Kidney epithelial cell (primary cell): ENCODE data around the gene ORM2. TPM values are rescaled to one million over a fixed set of nuclear protein-coding genes. Genes with fewer than 3 reads are reported as not detected.

Experiments used
- DNase-seq: peaks from one replicate; pipeline ENCODE4 v3.0.0-alpha.2; 2010; ENCODE audit warnings: low read depth
- H3K27me3 ChIP-seq: 2 replicates; pipeline ENCODE4 v1.6.0; 2011; ENCODE audit warnings: low read length; ENCODE audit not compliant: control insufficient read depth, insufficient read depth
- H3K36me3 ChIP-seq: 2 replicates; pipeline ENCODE4 v1.5.1; 2011; ENCODE audit warnings: low read length; ENCODE audit not compliant: control insufficient read depth, insufficient read depth
- H3K4me3 ChIP-seq: 2 replicates; pipeline ENCODE4 v1.5.1; 2011; ENCODE audit warnings: low read depth, mild to moderate bottlenecking, control low read depth, low read length
- CTCF ChIP-seq: IDR thresholded peaks from 2 replicates; pipeline ENCODE4 v1.5.1; 2011; ENCODE audit warnings: mild to moderate bottlenecking, moderate library complexity, low read length, control low read depth, inconsistent platforms; ENCODE audit not compliant: insufficient read depth, poor library complexity, severe bottlenecking
- total RNA-seq: library from RNA; depleted of rRNA; stranded (reverse); fragments of >200 nt; gene quantifications from 2 replicates; pipeline ENCODE4 v1.2.3, GENCODE V29; 2015

Gene ORM2
- total RNA-seq, 1 donor from 2014 or later = not detected

- DNase-seq = no peak
- no peaks in the 10 kb centered on the region for H3K27me3 ChIP-seq
Measured at GRCh38 chr9:114283551-114284111, 46.0 kb upstream of the ORM2 start.

GRCh38 chr9:114284316-114285060, 45.2 kb upstream of the ORM2 start:
- H3K27me3 ChIP-seq = no peaks in the 10 kb centered on the region
- DNase-seq = no peak
- H3K36me3 ChIP-seq = peaks cover 1% of the 10 kb centered on the region
- H3K4me3 ChIP-seq = no peak overlapping the region
- no peak for TF ChIP-seq CTCF

More at GRCh38 chr9:114283551-114284111, 46.0 kb upstream of the ORM2 start:
- Histone ChIP-seq H3K36me3 (peaks cover 1% of the 10 kb centered on the region), H3K4me3 (no peak overlapping the region)
- no peak for TF ChIP-seq CTCF

GRCh38 chr9:114285166-114285867, 44.4 kb upstream of the ORM2 start:
- DNase-seq = peak; percentile 85

GRCh38 chr9:114286146-114286679, 43.5 kb upstream of the ORM2 start:
- DNase-seq = no peak
- TF ChIP-seq CTCF = no peak
- Histone ChIP-seq H3K4me3 (no peak overlapping the region), H3K27me3 (no peaks in the 10 kb centered on the region), H3K36me3 (peaks cover 3% of the 10 kb centered on the region)

More at GRCh38 chr9:114285166-114285867, 44.4 kb upstream of the ORM2 start:
- no peak overlapping the region for H3K4me3 ChIP-seq
- H3K36me3 ChIP-seq = peaks cover 1% of the 10 kb centered on the region
- no peaks in the 10 kb centered on the region for H3K27me3 ChIP-seq
- TF ChIP-seq CTCF = peak; percentile 23

- H3K27me3 ChIP-seq = no peaks in the 10 kb centered on the region
- DNase-seq = no peak
- no peak for TF ChIP-seq CTCF
- H3K36me3 ChIP-seq = peaks cover 3% of the 10 kb centered on the region
- H3K4me3 ChIP-seq = no peak overlapping the region
Measured at GRCh38 chr9:114287001-114287762, 42.5 kb upstream of the ORM2 start.
